ENCODE results near the gene RAB3C. TPM values are rescaled to one million over a fixed set of nuclear protein-coding genes. Genes with fewer than 3 reads are reported as not detected.

RAB3C gene
- total RNA-seq, 4 donors from 2014 or later = 0.33 to 3.4 (median 1.4) TPM

- TF ChIP-seq CTCF (IDR thresholded peaks at IDR 0.05; ENCODE audit: low read depth) = no peak
Observed at GRCh38 chr5:58551492-58551891, 31.4 kb upstream of the RAB3C start.

- no peak for TF ChIP-seq CTCF (IDR thresholded peaks at IDR 0.05; ENCODE audit: low read depth)
Observed at GRCh38 chr5:58565033-58565432, 17.8 kb upstream of the RAB3C start.

GRCh38 chr5:58571501-58571900 lies 11.4 kb upstream of the RAB3C start:
- TF ChIP-seq CTCF (IDR thresholded peaks at IDR 0.05; ENCODE audit: low read depth) = no peak

- no peak for TF ChIP-seq CTCF (IDR thresholded peaks at IDR 0.05; ENCODE audit: low read depth)
Observed at GRCh38 chr5:58579781-58580180, 3.1 kb upstream of the RAB3C start.

DNA sequence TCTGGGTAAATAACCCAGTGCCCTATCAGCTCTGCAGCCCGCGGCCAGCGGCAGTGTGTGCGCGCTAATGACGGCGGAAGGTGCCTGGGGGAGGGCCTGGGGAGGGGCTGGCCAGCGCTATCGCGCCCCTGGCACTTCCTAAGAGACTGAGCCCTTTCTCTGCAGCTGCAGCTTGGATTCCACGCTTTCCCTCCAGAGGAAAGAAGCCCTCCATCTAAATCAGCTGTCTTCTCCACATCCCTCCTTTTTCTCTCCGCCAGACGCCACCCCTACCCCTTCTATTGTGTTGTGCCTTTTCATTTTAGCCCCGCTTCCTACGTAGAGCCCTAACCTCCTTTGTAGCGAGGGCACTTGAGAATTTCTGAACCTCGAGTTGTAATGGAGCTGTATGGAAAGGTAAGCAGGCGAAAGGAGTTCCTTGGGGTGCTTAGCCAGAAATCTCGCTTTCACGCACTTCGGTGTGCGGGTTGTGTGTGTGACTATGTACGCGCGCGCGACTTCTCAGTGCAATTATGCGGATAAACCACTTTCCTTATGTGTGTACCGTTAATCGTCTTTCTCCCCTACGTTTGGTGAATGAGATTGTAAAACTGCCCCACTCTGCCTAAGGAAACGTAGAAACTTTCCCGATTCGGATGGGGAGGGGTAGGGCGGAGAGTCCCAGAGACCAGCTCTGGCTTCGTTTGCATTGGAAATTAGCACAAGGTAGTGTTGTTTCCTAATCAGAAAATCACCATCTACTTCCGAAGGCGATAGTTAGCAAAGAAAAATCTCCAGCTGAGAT lies 664 bp upstream of the RAB3C start:
- TF ChIP-seq CTCF (IDR thresholded peaks at IDR 0.05; ENCODE audit: low read depth) = no peak

DNA sequence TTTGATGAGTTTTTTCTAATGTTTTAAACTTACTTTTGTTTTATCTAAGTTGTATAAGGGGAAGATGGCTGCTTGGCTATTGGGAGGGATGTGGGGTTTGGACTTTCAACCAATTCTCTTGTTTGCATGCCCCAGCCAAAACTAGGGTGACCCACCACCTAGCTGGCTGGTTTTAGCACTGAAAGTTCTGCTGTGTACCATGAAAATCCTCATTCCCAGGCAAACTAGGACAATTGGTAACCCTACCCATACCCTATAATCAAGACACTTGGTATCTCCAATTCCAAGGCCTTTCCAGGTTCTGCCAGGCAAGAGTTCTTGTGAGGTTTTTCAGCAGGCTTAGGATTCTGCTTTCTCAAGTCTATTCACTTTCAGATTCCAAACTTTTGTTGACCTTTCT lies 13.1 kb downstream of the RAB3C start:
- TF ChIP-seq CTCF (IDR thresholded peaks at IDR 0.05; ENCODE audit: low read depth) = no peak

DNA sequence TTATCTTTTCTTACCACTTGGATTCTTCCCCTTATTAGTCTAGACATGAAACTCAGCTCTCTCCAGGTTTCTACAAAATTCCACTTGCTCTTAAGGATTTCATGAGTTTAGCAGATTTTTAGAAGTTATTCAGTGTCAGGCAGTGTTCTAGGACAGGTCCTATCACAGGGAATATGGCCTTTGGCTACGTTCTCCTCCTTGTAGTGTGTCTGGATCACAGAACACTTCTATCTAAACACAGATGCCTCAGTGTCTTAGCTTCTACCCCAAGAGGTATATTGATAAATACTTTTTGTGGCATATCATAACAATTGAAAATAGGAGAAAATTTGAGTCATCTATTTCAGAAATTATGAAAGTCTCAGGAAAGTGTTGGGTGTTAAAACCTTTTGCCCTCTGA lies 15.6 kb downstream of the RAB3C start:
- no peak for TF ChIP-seq CTCF (IDR thresholded peaks at IDR 0.05; ENCODE audit: low read depth)
